Measurements from ENCODE around the gene ZNF579. TPM values are rescaled to one million over a fixed set of nuclear protein-coding genes. Genes with fewer than 3 reads are reported as not detected.

The ZNF579 gene
- total and polyA plus RNA-seq, 10 of the 15 experiments (the other 5 are each of a cell fraction or from before 2014, with no cell fraction given), result 0.11 to 11.7 (median 1.5) TPM

GRCh38 chr19:55621673-55622231, 41.1 kb upstream of the ZNF579 start:
- SMC1A ChIA-PET (ENCODE audit: uncharacterized antibody, unreplicated experiment), result no interaction called here
- Histone ChIP-seq H3K4me2 (ENCODE audit: control insufficient read depth, insufficient read depth) (no peak overlapping the region), H3K36me3 (ENCODE audit: control insufficient read depth in 2 of 2, insufficient read depth in 2 of 2, low read length in 1 of 2) (peaks cover 0 to 3% of the 10 kb centered on the region in 2 experiments; a peak in 2 of 4 replicates), H3K9me3 (replicated peaks; ENCODE audit: control insufficient read depth, insufficient read depth, low read length) (no peaks in the 10 kb centered on the region; the same call in 1 of the 3 replicates), H3K27me3 (replicated peaks in 1 of 2; ENCODE audit: control insufficient read depth in 2 of 2, insufficient read depth in 2 of 2, low read length in 1 of 2) (no peaks in the 10 kb centered on the region), H2AFZ (ENCODE audit: control insufficient read depth, low read depth, low read length) (no peak overlapping the region), H3K4me3 (no peak overlapping the region), H3K79me2 (ENCODE audit: control insufficient read depth, insufficient read depth, low read length) (no peaks in the 10 kb centered on the region), H3K4me1 (ENCODE audit: control insufficient read depth, insufficient read depth, low read length) (peaks cover 9% of the 10 kb centered on the region; the same call in 1 of the 2 replicates), H3K9ac (ENCODE audit: control insufficient read depth, insufficient read depth, low read length) (no peak overlapping the region), H3K27ac (ENCODE audit: control insufficient read depth, insufficient read depth) (no peak overlapping the region), H4K20me1 (ENCODE audit: control insufficient read depth, insufficient read depth) (no peaks in the 10 kb centered on the region)
- POLR2A ChIA-PET, result no interaction called here
- no peak for FAIRE-seq
- intact Hi-C loops (cut with micrococcal nuclease; ENCODE audit: unreplicated experiment) (no loop called here), in situ Hi-C loops (cut with MboI) (no loop called here)
- no TSS peak for BruUV-seq (replicated peaks)
- DNase-seq (ENCODE audit: low read depth, low spot score), result no peak
- ATAC-seq, result no peak
- CTCF ChIA-PET, result interaction anchor here (7.9 kb wide), 1 partner anchor 16 kb away, joined by 76 read pairs; the partner anchor contains the start of gene ZNF865
- WGBS (ENCODE audit: insufficient coverage, insufficient replicate concordance, low lambda C conversion rate, missing lambda C conversion rate), result 97% methylated on average over 18 of the region's 55 CpGs
- RAD21 ChIA-PET (ENCODE audit: unreplicated experiment), result no interaction called here
- TF ChIP-seq ESRRA (IDR thresholded peaks at IDR 0.05; ENCODE audit: low read length), result no peak
- TF ChIP-seq CUX1 (IDR thresholded peaks at IDR 0.05; ENCODE audit: insufficient replicate concordance, low read depth, low read length), result no peak
